K562 (cell line): ENCODE results near the gene SYVN1.

Experiments used
- CBX5 ChIP-seq: IDR thresholded peaks from 2 replicates; pipeline ENCODE4 v1.6.1; 2014; ENCODE audit warnings: low read depth, borderline replicate concordance
- STAT5A ChIP-seq: IDR thresholded peaks from 2 replicates; pipeline ENCODE4 v1.6.1; 2012; ENCODE audit warnings: low read length, inconsistent platforms, borderline replicate concordance
- YY1 ChIP-seq, 3 experiments: IDR thresholded peaks; 2 replicates each; pipeline ENCODE4 v1.6.1; 2011; ENCODE audit warnings: low read length in 2 of 3, mild to moderate bottlenecking in 2 of 3, moderate library complexity in 2 of 3, borderline replicate concordance in 1 of 3, control low read depth in 1 of 3, low read depth in 1 of 3; ENCODE audit not compliant: insufficient read depth in 3 of 3, insufficient replicate concordance in 2 of 3, control insufficient read depth in 1 of 3, insufficient read length in 1 of 3; ENCODE audit errors: extremely low read depth in 1 of 3

DNA sequence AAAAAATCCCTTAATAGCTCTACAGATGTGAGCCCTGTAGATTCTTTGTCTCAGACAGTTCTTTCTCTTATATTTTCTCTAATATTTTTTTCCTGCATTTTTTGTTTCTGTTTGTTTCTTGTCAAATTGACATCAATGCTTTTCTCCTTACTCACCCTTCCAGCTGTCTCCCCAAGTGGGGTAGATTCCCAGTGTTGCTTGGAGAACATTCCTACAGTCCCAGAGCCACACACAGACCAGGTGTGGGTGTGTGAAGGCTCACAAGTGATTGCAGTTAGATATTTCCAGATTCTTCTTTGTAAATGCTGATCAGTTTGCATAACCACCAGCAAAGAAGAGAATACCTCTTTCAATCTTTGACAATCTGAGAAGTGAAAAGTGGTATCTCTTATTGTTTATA, 30.8 kb downstream of the SYVN1 start:
- TF ChIP-seq YY1 (IDR thresholded peaks at IDR 0.05; ENCODE audit: borderline replicate concordance in 1 of 3, control insufficient read depth in 1 of 3, extremely low read depth in 1 of 3, insufficient read depth in 3 of 3, insufficient read length in 1 of 3, insufficient replicate concordance in 2 of 3, low read depth in 1 of 3, low read length in 2 of 3): no peak
- no peak for TF ChIP-seq STAT5A
- no peak for TF ChIP-seq CBX5
